Parathyroid adenoma (tissue), 2 donors: ENCODE results near the gene MDN1.

Experiments
- H2AFZ ChIP-seq: fragments of 300-600 bp; sonication (generic); one replicate; pipeline ENCODE4 v1.7.0; 2017; ENCODE audit warnings: antibody characterized with exemption, mild to moderate bottlenecking
- H3K27ac ChIP-seq: fragments of 300-600 bp; sonication (generic); one replicate; pipeline ENCODE4 v1.7.0; 2017
- H3K27me3 ChIP-seq: fragments of 300-600 bp; sonication (generic); one replicate; pipeline ENCODE4 v1.7.0; 2017; ENCODE audit warnings: low read length; ENCODE audit not compliant: control insufficient read depth, insufficient read depth
- H3K36me3 ChIP-seq: fragments of 300-600 bp; sonication (generic); one replicate; pipeline ENCODE4 v1.7.0; 2017; ENCODE audit warnings: low read length; ENCODE audit not compliant: control insufficient read depth, insufficient read depth
- H3K4me1 ChIP-seq: fragments of 300-600 bp; sonication (generic); one replicate; pipeline ENCODE4 v1.7.0; 2017; ENCODE audit warnings: control low read depth
- H3K4me2 ChIP-seq: fragments of 300-600 bp; sonication (generic); one replicate; pipeline ENCODE4 v1.7.0; 2017; ENCODE audit warnings: low read length
- H3K4me3 ChIP-seq: fragments of 300-600 bp; sonication (generic); one replicate; pipeline ENCODE4 v1.7.0; 2017; ENCODE audit warnings: low read depth, low read length
- H3K79me2 ChIP-seq: fragments of 300-600 bp; sonication (generic); one replicate; pipeline ENCODE4 v1.7.0; 2017; ENCODE audit warnings: control low read depth
- H3K9ac ChIP-seq: fragments of 300-600 bp; sonication (generic); one replicate; pipeline ENCODE4 v1.7.0; 2017; ENCODE audit warnings: mild to moderate bottlenecking
- H3K9me3 ChIP-seq: fragments of 300-600 bp; sonication (generic); one replicate; pipeline ENCODE4 v1.7.0; 2017; ENCODE audit warnings: low read length; ENCODE audit not compliant: control insufficient read depth
- TF ChIP-seq, protein P1 (sequence below): fragments of 300-600 bp; sonication (generic); IDR thresholded peaks from one replicate; pipeline ENCODE4 v1.7.0; 2017; ENCODE audit warnings: antibody characterized with exemption, mild to moderate bottlenecking
- donor health status: primary hyperparathyroidism.

MDN1 gene

DNA sequence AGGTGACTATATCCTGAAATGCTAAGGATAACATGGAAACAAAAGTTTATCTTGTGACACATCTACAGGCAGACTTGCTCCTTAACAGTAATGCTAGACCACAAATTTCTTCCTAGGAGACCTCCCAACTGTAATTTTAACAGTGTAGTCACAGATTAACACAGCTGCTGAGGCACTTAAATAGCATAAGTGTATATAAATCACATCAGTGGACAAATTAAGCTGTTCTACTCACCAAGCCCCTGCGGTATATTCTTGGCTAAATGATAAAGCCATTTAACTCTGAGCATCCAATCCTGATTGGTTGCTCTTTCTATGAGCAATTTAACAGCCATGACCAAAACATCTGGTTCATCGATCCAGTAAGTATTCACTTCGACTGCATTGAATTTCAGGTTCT, 107.8 kb downstream of the MDN1 start:
- H3K4me1 ChIP-seq: no peaks in the 10 kb centered on the region
- no peaks in the 10 kb centered on the region for H3K27me3 ChIP-seq
- no peak overlapping the region for H3K9ac ChIP-seq
- no peaks in the 10 kb centered on the region for H3K36me3 ChIP-seq
- no peaks in the 10 kb centered on the region for H3K79me2 ChIP-seq
- TF ChIP-seq, protein P1, sequence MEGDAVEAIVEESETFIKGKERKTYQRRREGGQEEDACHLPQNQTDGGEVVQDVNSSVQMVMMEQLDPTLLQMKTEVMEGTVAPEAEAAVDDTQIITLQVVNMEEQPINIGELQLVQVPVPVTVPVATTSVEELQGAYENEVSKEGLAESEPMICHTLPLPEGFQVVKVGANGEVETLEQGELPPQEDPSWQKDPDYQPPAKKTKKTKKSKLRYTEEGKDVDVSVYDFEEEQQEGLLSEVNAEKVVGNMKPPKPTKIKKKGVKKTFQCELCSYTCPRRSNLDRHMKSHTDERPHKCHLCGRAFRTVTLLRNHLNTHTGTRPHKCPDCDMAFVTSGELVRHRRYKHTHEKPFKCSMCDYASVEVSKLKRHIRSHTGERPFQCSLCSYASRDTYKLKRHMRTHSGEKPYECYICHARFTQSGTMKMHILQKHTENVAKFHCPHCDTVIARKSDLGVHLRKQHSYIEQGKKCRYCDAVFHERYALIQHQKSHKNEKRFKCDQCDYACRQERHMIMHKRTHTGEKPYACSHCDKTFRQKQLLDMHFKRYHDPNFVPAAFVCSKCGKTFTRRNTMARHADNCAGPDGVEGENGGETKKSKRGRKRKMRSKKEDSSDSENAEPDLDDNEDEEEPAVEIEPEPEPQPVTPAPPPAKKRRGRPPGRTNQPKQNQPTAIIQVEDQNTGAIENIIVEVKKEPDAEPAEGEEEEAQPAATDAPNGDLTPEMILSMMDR: no peak
- no peak overlapping the region for H3K4me2 ChIP-seq
- H2AFZ ChIP-seq: no peak overlapping the region
- H3K4me3 ChIP-seq: no peak overlapping the region
- no peak overlapping the region for H3K27ac ChIP-seq
- no peaks in the 10 kb centered on the region for H3K9me3 ChIP-seq

DNA sequence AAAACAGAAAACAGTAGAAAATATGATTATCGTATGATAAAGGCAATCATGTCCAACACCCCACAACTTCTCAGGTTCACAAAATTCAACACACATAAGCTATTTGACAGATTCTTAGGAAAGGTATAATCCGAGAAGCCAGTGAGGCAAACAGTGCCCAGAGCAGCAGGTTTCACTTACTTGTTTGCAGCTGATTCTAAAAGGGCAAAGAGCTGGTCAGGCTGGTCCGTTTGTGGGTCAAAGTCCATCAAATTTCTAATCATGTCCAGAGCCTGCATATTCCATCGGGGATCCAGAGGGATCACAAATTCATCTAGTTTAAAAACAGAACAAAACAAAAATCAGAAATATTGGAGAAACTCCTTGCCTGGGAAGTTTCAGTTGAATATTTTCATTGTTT, 111.3 kb downstream of the MDN1 start:
- H3K27ac ChIP-seq: no peak overlapping the region
- H2AFZ ChIP-seq: no peak overlapping the region
- H3K4me2 ChIP-seq: no peak overlapping the region
- H3K27me3 ChIP-seq: no peaks in the 10 kb centered on the region
- H3K36me3 ChIP-seq: no peaks in the 10 kb centered on the region
- H3K79me2 ChIP-seq: no peaks in the 10 kb centered on the region
- TF ChIP-seq, protein P1: no peak
- no peak overlapping the region for H3K4me3 ChIP-seq
- H3K4me1 ChIP-seq: no peaks in the 10 kb centered on the region
- H3K9ac ChIP-seq: no peak overlapping the region
- H3K9me3 ChIP-seq: no peaks in the 10 kb centered on the region

DNA sequence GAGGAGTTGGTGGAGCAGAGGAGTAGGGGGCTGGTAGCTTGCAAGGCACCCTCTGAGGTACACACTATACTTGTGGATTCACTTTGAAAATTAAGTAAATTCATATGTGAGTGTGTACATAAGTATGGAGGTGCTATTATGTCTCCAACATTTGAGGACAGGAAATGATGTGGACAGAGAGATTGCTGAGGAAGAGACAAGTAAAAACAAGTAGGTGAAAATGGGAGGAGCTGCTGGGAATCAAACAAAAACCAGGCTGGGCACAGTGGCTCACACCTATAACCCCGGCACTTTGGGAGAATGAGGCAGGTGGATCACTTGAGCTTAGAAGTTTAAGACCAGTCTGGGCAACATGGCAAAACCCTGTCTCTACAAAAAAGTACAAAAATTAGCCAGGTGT, 111.8 kb downstream of the MDN1 start:
- H3K36me3 ChIP-seq: no peaks in the 10 kb centered on the region
- H3K27ac ChIP-seq: no peak overlapping the region

DNA sequence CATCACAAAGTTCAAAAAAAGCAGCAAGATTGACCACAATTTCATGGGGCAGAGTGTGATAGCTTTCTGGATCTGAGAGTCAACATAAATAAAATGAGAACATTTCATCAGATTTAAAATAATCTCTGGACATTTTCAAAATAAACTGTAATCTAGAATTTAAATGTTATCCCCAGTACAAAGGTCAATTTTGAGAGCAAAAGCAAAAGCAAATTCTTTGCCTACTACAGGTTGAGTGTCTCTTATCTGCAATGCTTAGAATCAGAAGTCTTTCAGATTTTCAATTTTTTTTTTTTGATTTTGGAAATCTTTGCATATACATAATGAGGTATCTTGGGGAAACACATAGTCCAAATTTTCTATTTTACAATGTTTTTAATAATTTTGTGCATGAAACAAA, 113.5 kb downstream of the MDN1 start:
- Histone ChIP-seq H3K4me1 (no peaks in the 10 kb centered on the region), H3K36me3 (no peaks in the 10 kb centered on the region), H2AFZ (no peak overlapping the region), H3K27me3 (no peaks in the 10 kb centered on the region), H3K79me2 (no peaks in the 10 kb centered on the region), H3K9me3 (no peaks in the 10 kb centered on the region), H3K4me3 (no peak overlapping the region), H3K27ac (no peak overlapping the region), H3K4me2 (no peak overlapping the region), H3K9ac (no peak overlapping the region)
- TF ChIP-seq, protein P1: no peak

More for the DNA sequence above, 111.8 kb downstream of the MDN1 start:
- TF ChIP-seq, protein P1: no peak
- Histone ChIP-seq H2AFZ (no peak overlapping the region), H3K9me3 (no peaks in the 10 kb centered on the region), H3K4me3 (no peak overlapping the region), H3K9ac (no peak overlapping the region), H3K4me2 (no peak overlapping the region), H3K4me1 (no peaks in the 10 kb centered on the region), H3K27me3 (no peaks in the 10 kb centered on the region), H3K79me2 (no peaks in the 10 kb centered on the region)

DNA sequence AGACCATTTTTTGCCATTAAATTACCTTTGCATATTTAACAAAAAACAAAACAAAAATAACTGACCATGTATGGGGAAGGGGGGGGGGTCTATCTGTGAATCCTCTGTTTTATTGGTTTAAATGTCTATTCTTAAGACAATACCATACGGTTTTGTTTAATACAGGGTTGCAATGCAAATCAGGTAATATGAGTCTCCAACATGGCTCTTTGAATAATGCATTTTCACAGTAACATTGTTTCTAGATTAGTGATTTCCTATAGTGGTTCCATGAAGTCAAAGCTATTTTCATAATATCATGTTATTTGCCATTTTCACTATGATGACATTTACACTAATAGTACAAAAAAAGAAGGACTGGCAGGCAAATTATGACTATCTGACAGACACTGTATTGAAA, 116.3 kb downstream of the MDN1 start:
- H3K4me2 ChIP-seq: no peak overlapping the region
- no peaks in the 10 kb centered on the region for H3K79me2 ChIP-seq
- no peaks in the 10 kb centered on the region for H3K9me3 ChIP-seq
- no peaks in the 10 kb centered on the region for H3K36me3 ChIP-seq
- TF ChIP-seq, protein P1: no peak
- H3K9ac ChIP-seq: no peak overlapping the region
- H2AFZ ChIP-seq: no peak overlapping the region
- H3K27me3 ChIP-seq: no peaks in the 10 kb centered on the region
- H3K27ac ChIP-seq: no peak overlapping the region
- no peak overlapping the region for H3K4me3 ChIP-seq
- H3K4me1 ChIP-seq: no peaks in the 10 kb centered on the region
